Mesenteric fat pad (tissue), 1 donor: ENCODE measurements around the gene RAI1. TPM values are rescaled to one million over a fixed set of nuclear protein-coding genes. Genes with fewer than 3 reads are reported as not detected.
A peak's percentile ranks its signal among the peaks of the same experiment; 100 is the strongest.

Source experiments
- DNase-seq: peaks from one replicate; pipeline ENCODE4 v3.0.0-alpha.2; 2020; ENCODE audit warnings: low spot score
- total RNA-seq: library from RNA; stranded (reverse); fragmentation: NEBNext Ultra II Directional; extraction: Animal tissue kit (Norgen Biotek cat#: 25700); gene quantifications from one replicate; pipeline ENCODE4 v1.2.1, GENCODE V29; 2021
- donor health status: DM: yes; HTN: yes; CAD: no.

RAI1 gene
- total RNA-seq, 1 donor from 2014 or later = 21.2 TPM

GRCh38 chr17:17813055-17813724 is 131.9 kb downstream of the RAI1 start:
- no peak for DNase-seq

- no peak for DNase-seq
Measured at GRCh38 chr17:17813725-17814095, 132.5 kb downstream of the RAI1 start.

GRCh38 chr17:17814162-17815061 is 133.2 kb downstream of the RAI1 start:
- DNase-seq = no peak

GRCh38 chr17:17815062-17815406 is 133.8 kb downstream of the RAI1 start:
- DNase-seq = no peak

GRCh38 chr17:17815436-17816200 is 134.4 kb downstream of the RAI1 start:
- no peak for DNase-seq

- no peak for DNase-seq
Measured at GRCh38 chr17:17816240-17816814, 135.1 kb downstream of the RAI1 start.

- no peak for DNase-seq
Measured at GRCh38 chr17:17816831-17817551, 135.7 kb downstream of the RAI1 start.

GRCh38 chr17:17817552-17817947 is 136.3 kb downstream of the RAI1 start:
- DNase-seq = no peak

GRCh38 chr17:17818088-17818526 is 136.8 kb downstream of the RAI1 start:
- DNase-seq = no peak

- no peak for DNase-seq
Measured at GRCh38 chr17:17819111-17819510, 137.9 kb downstream of the RAI1 start.

GRCh38 chr17:17819561-17819995 is 138.3 kb downstream of the RAI1 start:
- no peak for DNase-seq

GRCh38 chr17:17820046-17820445 is 138.8 kb downstream of the RAI1 start:
- DNase-seq = no peak

GRCh38 chr17:17820463-17821158 is 139.4 kb downstream of the RAI1 start:
- DNase-seq = no peak

GRCh38 chr17:17822189-17822588 is 140.9 kb downstream of the RAI1 start:
- no peak for DNase-seq

GRCh38 chr17:17822616-17823015 is 141.4 kb downstream of the RAI1 start:
- DNase-seq = no peak

- DNase-seq = peak; percentile 94
Measured at GRCh38 chr17:17823433-17824118, 142.3 kb downstream of the RAI1 start.

GRCh38 chr17:17824119-17824782 is 143.0 kb downstream of the RAI1 start:
- DNase-seq = no peak

- DNase-seq = no peak
Measured at GRCh38 chr17:17824783-17825614, 143.7 kb downstream of the RAI1 start.
